Measurements from ENCODE around the gene NAA16.

GRCh38 chr13:41313117-41313516, 2.0 kb downstream of the NAA16 start:
- TF ChIP-seq POLR2A (IDR thresholded peaks at IDR 0.05; ENCODE audit: low read depth, low read length) (no peak), CHD2 (IDR thresholded peaks at IDR 0.05; ENCODE audit: borderline replicate concordance, low read depth, low read length) (no peak), GATAD2B (conservative IDR thresholded peaks at IDR 0.05; ENCODE audit: low read depth) (no peak)

All from GM12878 (cell line).